ENCODE results near the gene C8A. TPM values are rescaled to one million over a fixed set of nuclear protein-coding genes. Genes with fewer than 3 reads are reported as not detected.

Gene C8A
- total and polyA plus RNA-seq, 2 of the 13 experiments (the other 11 are each of a cell fraction or from before 2014, with no cell fraction given): 10.5 to 15.0 TPM

- TF ChIP-seq FIP1L1 (IDR thresholded peaks at IDR 0.05; ENCODE audit: borderline replicate concordance, insufficient read depth, low read depth, low read length) (no peak), ZNF660 (CRISPR knock-in tag; IDR thresholded peaks at IDR 0.05; ENCODE audit: borderline replicate concordance, low read depth) (no peak), ZSCAN12 (CRISPR knock-in tag; IDR thresholded peaks at IDR 0.05) (no peak), RNF219 (CRISPR knock-in tag; IDR thresholded peaks at IDR 0.05) (no peak), ZFYVE20 (CRISPR knock-in tag; IDR thresholded peaks at IDR 0.05; ENCODE audit: borderline replicate concordance, low read depth) (no peak)
- TF ChIP-seq, protein P1, sequence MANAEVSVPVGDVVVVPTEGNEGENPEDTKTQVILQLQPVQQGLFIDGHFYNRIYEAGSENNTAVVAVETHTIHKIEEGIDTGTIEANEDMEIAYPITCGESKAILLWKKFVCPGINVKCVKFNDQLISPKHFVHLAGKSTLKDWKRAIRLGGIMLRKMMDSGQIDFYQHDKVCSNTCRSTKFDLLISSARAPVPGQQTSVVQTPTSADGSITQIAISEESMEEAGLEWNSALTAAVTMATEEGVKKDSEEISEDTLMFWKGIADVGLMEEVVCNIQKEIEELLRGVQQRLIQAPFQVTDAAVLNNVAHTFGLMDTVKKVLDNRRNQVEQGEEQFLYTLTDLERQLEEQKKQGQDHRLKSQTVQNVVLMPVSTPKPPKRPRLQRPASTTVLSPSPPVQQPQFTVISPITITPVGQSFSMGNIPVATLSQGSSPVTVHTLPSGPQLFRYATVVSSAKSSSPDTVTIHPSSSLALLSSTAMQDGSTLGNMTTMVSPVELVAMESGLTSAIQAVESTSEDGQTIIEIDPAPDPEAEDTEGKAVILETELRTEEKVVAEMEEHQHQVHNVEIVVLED (CRISPR knock-in tag; IDR thresholded peaks at IDR 0.05; ENCODE audit: borderline replicate concordance): no peak
Observed at GRCh38 chr1:56948403-56949023, 93.9 kb downstream of the C8A start (continued).

- H3K4me3 ChIP-seq (replicated peaks in 1 of 3; ENCODE audit: insufficient read depth in 1 of 3, low read depth in 2 of 3, low read length in 3 of 3): no peak overlapping the region
- no peak for TF ChIP-seq ZNF296 (CRISPR knock-in tag; conservative IDR thresholded peaks at IDR 0.05)
- TF ChIP-seq FOXK1 (CRISPR knock-in tag; IDR thresholded peaks at IDR 0.05; ENCODE audit: borderline replicate concordance, low read depth): no peak
- TF ChIP-seq BORCS8-MEF2B (CRISPR knock-in tag; IDR thresholded peaks at IDR 0.05): 0 out of 2 replicates have a peak, but pooled peaks have one; percentile 41
- no peak for TF ChIP-seq ZNF850 (CRISPR knock-in tag; conservative IDR thresholded peaks at IDR 0.05)
- TF ChIP-seq POLR2G (IDR thresholded peaks at IDR 0.05; ENCODE audit: low read depth, low read length): no peak
- no peak for TF ChIP-seq SNRNP70 (IDR thresholded peaks at IDR 0.05; ENCODE audit: low read depth, low read length)
- peak; percentile 35; the same call in 1 of the 2 replicates for TF ChIP-seq ZNF629 (CRISPR knock-in tag; conservative IDR thresholded peaks at IDR 0.05)
- TF ChIP-seq SUZ12 (IDR thresholded peaks at IDR 0.05; ENCODE audit: low read depth, low read length): no peak
- TF ChIP-seq, protein P2, sequence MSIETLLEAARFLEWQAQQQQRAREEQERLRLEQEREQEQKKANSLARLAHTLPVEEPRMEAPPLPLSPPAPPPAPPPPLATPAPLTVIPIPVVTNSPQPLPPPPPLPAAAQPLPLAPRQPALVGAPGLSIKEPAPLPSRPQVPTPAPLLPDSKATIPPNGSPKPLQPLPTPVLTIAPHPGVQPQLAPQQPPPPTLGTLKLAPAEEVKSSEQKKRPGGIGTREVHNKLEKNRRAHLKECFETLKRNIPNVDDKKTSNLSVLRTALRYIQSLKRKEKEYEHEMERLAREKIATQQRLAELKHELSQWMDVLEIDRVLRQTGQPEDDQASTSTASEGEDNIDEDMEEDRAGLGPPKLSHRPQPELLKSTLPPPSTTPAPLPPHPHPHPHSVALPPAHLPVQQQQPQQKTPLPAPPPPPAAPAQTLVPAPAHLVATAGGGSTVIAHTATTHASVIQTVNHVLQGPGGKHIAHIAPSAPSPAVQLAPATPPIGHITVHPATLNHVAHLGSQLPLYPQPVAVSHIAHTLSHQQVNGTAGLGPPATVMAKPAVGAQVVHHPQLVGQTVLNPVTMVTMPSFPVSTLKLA (IDR thresholded peaks at IDR 0.05): 0 out of 2 replicates have a peak, but pooled peaks have one; percentile 15
Observed at GRCh38 chr1:56952501-56952900, 97.9 kb downstream of the C8A start.

More at GRCh38 chr1:56952501-56952900, 97.9 kb downstream of the C8A start:
- Histone ChIP-seq H3K27me3 (ENCODE audit: control insufficient read depth in 1 of 2, insufficient read depth in 2 of 2, low read length in 2 of 2) (no peaks in the 10 kb centered on the region), H2AFZ (ENCODE audit: low read length) (no peak overlapping the region), H3K4me2 (ENCODE audit: low read depth, low read length) (no peak overlapping the region), H3K79me2 (ENCODE audit: insufficient read depth, low read length) (no peaks in the 10 kb centered on the region), H3K4me1 (ENCODE audit: insufficient read depth, low read length) (peaks cover 55% of the 10 kb centered on the region), H3K9ac (ENCODE audit: insufficient read depth, low read depth, low read length) (no peak overlapping the region), H3K27ac (ENCODE audit: extremely low read length, insufficient read depth, low read length) (no peak overlapping the region), H3K9me3 (ENCODE audit: low read length) (no peaks in the 10 kb centered on the region), H3K36me3 (replicated peaks in 1 of 2; ENCODE audit: control insufficient read depth in 1 of 2, insufficient read depth in 2 of 2, low read length in 2 of 2) (no peaks in the 10 kb centered on the region), H4K20me1 (ENCODE audit: insufficient read depth, low read length) (no peaks in the 10 kb centered on the region)
- DNase-seq (ENCODE audit: low spot score) (no peak), ATAC-seq (no peak), FAIRE-seq (no peak)
- ChIA-PET POLR2A (no interaction called here), CTCF (ENCODE audit: low intra/inter-chr PET ratio, low total read pairs) (no interaction called here)
- BruUV-seq (replicated peaks): no TSS peak
- 84% methylated on average over 8 of the region's 8 CpGs for WGBS (ENCODE audit: low lambda C conversion rate)
- in situ Hi-C loops (cut with HindIII; ENCODE audit: extremely low pct_ligation_motif_present, low pct_unique_long_range_greater_than_20kb) (no loop called here), intact Hi-C loops (cut with micrococcal nuclease; ENCODE audit: unreplicated experiment) (no loop called here)

Data from HepG2 (cell line).